ENCODE results near the gene ZYG11A. TPM values are rescaled to one million over a fixed set of nuclear protein-coding genes. Genes with fewer than 3 reads are reported as not detected.

Gene ZYG11A
- total and polyA plus RNA-seq, 9 donors, result 0.02 to 0.13 (median 0.08) TPM; not detected in 4

DNA sequence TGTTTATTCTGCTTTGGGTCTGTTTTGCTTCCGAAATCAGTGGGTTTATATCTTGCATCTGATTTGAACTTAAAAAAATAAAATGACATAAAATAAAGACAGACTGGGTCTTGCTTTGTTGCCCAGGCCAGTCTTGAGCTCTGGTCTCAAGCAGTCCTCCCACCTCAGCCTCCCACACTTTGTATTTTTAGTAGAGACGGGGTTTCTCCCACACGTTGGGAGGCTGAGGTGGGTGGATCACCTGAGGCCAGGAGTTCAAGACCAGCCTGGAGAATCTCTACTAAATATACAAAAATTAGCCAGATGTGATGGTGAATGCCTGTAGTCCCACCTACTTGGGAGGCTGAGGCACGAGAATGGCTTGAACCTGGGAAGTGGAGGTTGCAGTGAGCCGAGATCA is 5.9 kb downstream of the ZYG11A start:
- 67 to 75% (median 67%) methylated on average over 5 of the region's 5 CpGs for WGBS, 3 donors
- TF ChIP-seq, protein P1, sequence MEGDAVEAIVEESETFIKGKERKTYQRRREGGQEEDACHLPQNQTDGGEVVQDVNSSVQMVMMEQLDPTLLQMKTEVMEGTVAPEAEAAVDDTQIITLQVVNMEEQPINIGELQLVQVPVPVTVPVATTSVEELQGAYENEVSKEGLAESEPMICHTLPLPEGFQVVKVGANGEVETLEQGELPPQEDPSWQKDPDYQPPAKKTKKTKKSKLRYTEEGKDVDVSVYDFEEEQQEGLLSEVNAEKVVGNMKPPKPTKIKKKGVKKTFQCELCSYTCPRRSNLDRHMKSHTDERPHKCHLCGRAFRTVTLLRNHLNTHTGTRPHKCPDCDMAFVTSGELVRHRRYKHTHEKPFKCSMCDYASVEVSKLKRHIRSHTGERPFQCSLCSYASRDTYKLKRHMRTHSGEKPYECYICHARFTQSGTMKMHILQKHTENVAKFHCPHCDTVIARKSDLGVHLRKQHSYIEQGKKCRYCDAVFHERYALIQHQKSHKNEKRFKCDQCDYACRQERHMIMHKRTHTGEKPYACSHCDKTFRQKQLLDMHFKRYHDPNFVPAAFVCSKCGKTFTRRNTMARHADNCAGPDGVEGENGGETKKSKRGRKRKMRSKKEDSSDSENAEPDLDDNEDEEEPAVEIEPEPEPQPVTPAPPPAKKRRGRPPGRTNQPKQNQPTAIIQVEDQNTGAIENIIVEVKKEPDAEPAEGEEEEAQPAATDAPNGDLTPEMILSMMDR (IDR thresholded peaks at IDR 0.05), result no peak
- no peak for TF ChIP-seq POLR2A (IDR thresholded peaks at IDR 0.05)
- TF ChIP-seq EP300 (IDR thresholded peaks at IDR 0.05), result no peak
- Histone ChIP-seq H3K4me3 (no peak overlapping the region), H3K36me3 (no peaks in the 10 kb centered on the region), H3K27ac (no peak overlapping the region), H3K4me1 (ENCODE audit: insufficient read depth) (peaks cover under 1% of the 10 kb centered on the region), H3K9me3 (no peaks in the 10 kb centered on the region), H3K27me3 (peaks cover 2% of the 10 kb centered on the region)
- DNase-seq, result no peak
- intact Hi-C loops (cut with DNase I), result no loop called here

DNA sequence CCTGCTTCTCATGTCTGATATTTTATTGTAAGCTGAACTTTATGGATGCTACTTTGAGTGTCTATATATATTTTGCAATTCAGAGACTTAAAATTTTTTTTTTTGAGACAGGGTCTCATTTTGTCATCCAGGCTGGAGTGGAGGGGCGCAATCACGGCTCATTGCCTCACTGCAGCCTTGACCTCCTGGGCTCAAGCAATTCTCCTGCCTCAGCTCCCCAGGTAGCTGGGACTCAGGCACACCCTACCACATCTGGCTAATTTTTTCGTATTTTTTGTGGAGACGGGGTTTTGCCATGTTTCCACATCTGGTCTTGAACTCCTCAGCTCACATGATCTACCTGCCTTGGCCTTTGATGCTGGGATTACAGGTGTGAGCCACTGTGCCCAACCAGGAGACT is 8.4 kb downstream of the ZYG11A start:
- no peak for TF ChIP-seq EP300 (IDR thresholded peaks at IDR 0.05)
- TF ChIP-seq POLR2A (IDR thresholded peaks at IDR 0.05), result no peak
- TF ChIP-seq, protein P1 (IDR thresholded peaks at IDR 0.05), result no peak
- H3K27me3 ChIP-seq, result no peaks in the 10 kb centered on the region
- no peaks in the 10 kb centered on the region for H3K4me1 ChIP-seq (ENCODE audit: insufficient read depth)
- H3K36me3 ChIP-seq, result no peaks in the 10 kb centered on the region
- no peaks in the 10 kb centered on the region for H3K9me3 ChIP-seq
- H3K27ac ChIP-seq, result no peak overlapping the region
- intact Hi-C loops (cut with DNase I), result no loop called here
- no peak for DNase-seq
- H3K4me3 ChIP-seq, result no peak overlapping the region
- 87 to 89% (median 89%) methylated on average over 4 of the region's 4 CpGs for WGBS, 3 donors

DNA sequence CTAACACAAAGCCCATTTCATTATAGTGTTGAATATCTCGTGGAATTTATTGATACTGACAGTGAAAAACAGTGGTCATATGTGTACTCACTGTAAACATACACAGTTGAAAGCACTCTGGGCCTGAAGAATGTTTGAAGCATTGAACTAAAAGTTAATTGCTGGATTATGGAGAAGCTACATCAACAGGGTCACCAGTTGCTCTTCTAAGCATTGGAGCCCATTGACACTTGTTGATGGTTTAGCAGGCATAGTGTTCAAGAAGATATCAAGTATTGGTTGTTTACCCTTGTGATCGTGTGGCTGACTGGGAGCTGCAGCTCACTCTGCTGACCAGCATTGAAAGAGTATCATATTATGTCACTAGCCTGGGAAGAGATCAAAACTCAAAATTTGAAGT is 10.3 kb downstream of the ZYG11A start:
- no peaks in the 10 kb centered on the region for H3K9me3 ChIP-seq
- H3K36me3 ChIP-seq, result no peaks in the 10 kb centered on the region
- no peaks in the 10 kb centered on the region for H3K4me1 ChIP-seq (ENCODE audit: insufficient read depth)
- intact Hi-C loops (cut with DNase I), result no loop called here
- DNase-seq, result no peak
- WGBS, 3 donors, result 78 to 81% (median 78%) methylated on average over 2 of the region's 2 CpGs
- TF ChIP-seq, protein P1 (IDR thresholded peaks at IDR 0.05), result no peak
- no peak for TF ChIP-seq EP300 (IDR thresholded peaks at IDR 0.05)
- no peak for TF ChIP-seq POLR2A (IDR thresholded peaks at IDR 0.05)
- no peak overlapping the region for H3K4me3 ChIP-seq
- H3K27ac ChIP-seq, result no peak overlapping the region
- no peaks in the 10 kb centered on the region for H3K27me3 ChIP-seq

DNA sequence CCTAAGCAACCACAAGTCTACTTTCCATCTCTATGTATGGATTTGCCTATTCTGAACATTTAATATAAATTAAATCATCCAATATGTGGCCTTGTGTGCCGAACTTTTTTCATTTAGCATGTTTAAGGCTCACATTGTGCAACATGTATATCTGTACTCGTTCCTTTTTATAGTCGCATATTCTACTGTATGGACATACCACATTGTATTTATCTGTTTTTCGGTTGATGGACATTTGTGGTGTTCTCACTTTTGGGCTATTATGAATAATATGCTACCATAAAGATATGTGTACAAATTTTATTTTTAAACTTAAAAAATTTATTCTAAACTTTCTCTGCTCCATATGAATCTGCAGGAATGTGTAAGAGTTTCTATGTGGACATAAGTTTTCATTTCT is 13.0 kb downstream of the ZYG11A start:
- intact Hi-C loops (cut with DNase I), result no loop called here
- 94 to 96% (median 96%) methylated on average over 4 of the region's 4 CpGs for WGBS, 3 donors
- H3K27me3 ChIP-seq, result no peaks in the 10 kb centered on the region

More for the DNA sequence above, 13.0 kb downstream of the ZYG11A start:
- H3K36me3 ChIP-seq, result no peaks in the 10 kb centered on the region
- no peaks in the 10 kb centered on the region for H3K4me1 ChIP-seq (ENCODE audit: insufficient read depth)
- no peaks in the 10 kb centered on the region for H3K9me3 ChIP-seq
- DNase-seq, result no peak
- H3K4me3 ChIP-seq, result no peak overlapping the region
- TF ChIP-seq POLR2A (IDR thresholded peaks at IDR 0.05), result no peak
- TF ChIP-seq EP300 (IDR thresholded peaks at IDR 0.05), result no peak
- TF ChIP-seq, protein P1 (IDR thresholded peaks at IDR 0.05), result no peak
- no peak overlapping the region for H3K27ac ChIP-seq
